ENCODE results near the gene SETD3. TPM values are rescaled to one million over a fixed set of nuclear protein-coding genes. Genes with fewer than 3 reads are reported as not detected.

The SETD3 gene
- total and polyA plus RNA-seq, 2 donors (not counting 1 experiment from before 2014, with no cell fraction given): 11.0 to 32.1 TPM

- no peak overlapping the region for H3K4me2 ChIP-seq (replicated peaks; ENCODE audit: low read depth, low read length, poor library complexity, severe bottlenecking)
- DNase-seq: no peak
- no peak overlapping the region for H2AFZ ChIP-seq (ENCODE audit: insufficient read depth, low read depth, low read length, poor library complexity, severe bottlenecking)
- H3K9ac ChIP-seq (ENCODE audit: low read length): no peak overlapping the region
- H3K9me3 ChIP-seq (ENCODE audit: control extremely low read depth in 1 of 3, control insufficient read depth in 2 of 3, insufficient read depth in 1 of 3, low read length in 2 of 3): no peaks in the 10 kb centered on the region
- Mint-ChIP-seq H3K4me1 (no peaks in the 10 kb centered on the region), H3K27ac (no peak overlapping the region), H3K9me3 (ENCODE audit: insufficient read depth) (no peaks in the 10 kb centered on the region), H3K27me3 (no peaks in the 10 kb centered on the region), H3K4me3 (no peak overlapping the region)
- no peak overlapping the region for H3K27ac ChIP-seq (ENCODE audit: low read length in 2 of 2)
- H3K4me3 ChIP-seq (ENCODE audit: control extremely low read depth in 1 of 5, extremely low read depth in 1 of 5, insufficient read depth in 1 of 5, low read depth in 2 of 5, low read length in 4 of 5): no peak overlapping the region
- TF ChIP-seq EZH2 (IDR thresholded peaks at IDR 0.05; ENCODE audit: borderline replicate concordance, insufficient read depth, low read depth, low read length, poor library complexity, severe bottlenecking) (no peak), CTCF (IDR thresholded peaks at IDR 0.05) (no peak)
- ChIA-PET POLR2A (no interaction called here), CTCF (no interaction called here)
- no peak for ATAC-seq (ENCODE audit: low read depth)
- no peaks in the 10 kb centered on the region for H3K27me3 ChIP-seq (replicated peaks in 1 of 4; ENCODE audit: control extremely low read depth in 1 of 4, control insufficient read depth in 3 of 4, insufficient read depth in 4 of 4, low read length in 3 of 4)
- intact Hi-C loops (cut with micrococcal nuclease): no loop called here
- H3K79me2 ChIP-seq (ENCODE audit: control insufficient read depth, insufficient read depth, low read length): no peaks in the 10 kb centered on the region
- WGBS (ENCODE audit: insufficient coverage): 95% methylated on average over 12 of the region's 12 CpGs
- H3K36me3 ChIP-seq (replicated peaks in 1 of 2; ENCODE audit: control extremely low read depth in 1 of 2, control insufficient read depth in 1 of 2, extremely low read depth in 1 of 2, insufficient read depth in 2 of 2, low read length in 1 of 2): peaks cover 4 to 43% of the 10 kb centered on the region in 2 experiments
- no peaks in the 10 kb centered on the region for H3K4me1 ChIP-seq (ENCODE audit: control insufficient read depth in 2 of 2, insufficient read depth in 2 of 2, low read length in 2 of 2)
- H4K20me1 ChIP-seq (ENCODE audit: control insufficient read depth, insufficient read depth, low read length, poor library complexity, severe bottlenecking): no peaks in the 10 kb centered on the region
Observed at GRCh38 chr14:99511421-99512109, 30.9 kb upstream of the SETD3 start.

GRCh38 chr14:99510556-99511139 is 30.0 kb upstream of the SETD3 start:
- Histone ChIP-seq H3K4me2 (replicated peaks; ENCODE audit: low read depth, low read length, poor library complexity, severe bottlenecking) (no peak overlapping the region), H3K27ac (ENCODE audit: low read length in 2 of 2) (no peak overlapping the region), H3K9ac (ENCODE audit: low read length) (no peak overlapping the region), H3K4me3 (ENCODE audit: control extremely low read depth in 1 of 5, extremely low read depth in 1 of 5, insufficient read depth in 1 of 5, low read depth in 2 of 5, low read length in 4 of 5) (no peak overlapping the region), H3K9me3 (ENCODE audit: control extremely low read depth in 1 of 3, control insufficient read depth in 2 of 3, insufficient read depth in 1 of 3, low read length in 2 of 3) (no peaks in the 10 kb centered on the region), H3K79me2 (ENCODE audit: control insufficient read depth, insufficient read depth, low read length) (no peaks in the 10 kb centered on the region), H3K36me3 (replicated peaks in 1 of 2; ENCODE audit: control extremely low read depth in 1 of 2, control insufficient read depth in 1 of 2, extremely low read depth in 1 of 2, insufficient read depth in 2 of 2, low read length in 1 of 2) (peaks cover 6 to 52% of the 10 kb centered on the region in 2 experiments), H3K4me1 (ENCODE audit: control insufficient read depth in 2 of 2, insufficient read depth in 2 of 2, low read length in 2 of 2) (no peaks in the 10 kb centered on the region), H4K20me1 (ENCODE audit: control insufficient read depth, insufficient read depth, low read length, poor library complexity, severe bottlenecking) (no peaks in the 10 kb centered on the region), H3K27me3 (replicated peaks in 1 of 4; ENCODE audit: control extremely low read depth in 1 of 4, control insufficient read depth in 3 of 4, insufficient read depth in 4 of 4, low read length in 3 of 4) (no peaks in the 10 kb centered on the region), H2AFZ (ENCODE audit: insufficient read depth, low read depth, low read length, poor library complexity, severe bottlenecking) (no peak overlapping the region)
- POLR2A ChIA-PET: no interaction called here
- 98% methylated on average over 8 of the region's 15 CpGs for WGBS (ENCODE audit: insufficient coverage)
- intact Hi-C loops (cut with micrococcal nuclease): no loop called here
- Mint-ChIP-seq H3K27me3 (no peaks in the 10 kb centered on the region), H3K4me3 (no peak overlapping the region), H3K4me1 (no peaks in the 10 kb centered on the region), H3K9me3 (ENCODE audit: insufficient read depth) (no peaks in the 10 kb centered on the region), H3K27ac (no peak overlapping the region)
- ATAC-seq (ENCODE audit: low read depth) (no peak), DNase-seq (no peak)
- no peak for TF ChIP-seq CTCF (IDR thresholded peaks at IDR 0.05)
- TF ChIP-seq EZH2 (IDR thresholded peaks at IDR 0.05; ENCODE audit: borderline replicate concordance, insufficient read depth, low read depth, low read length, poor library complexity, severe bottlenecking): no peak
- CTCF ChIA-PET: no interaction called here
